Measurements from ENCODE around the gene PDE4B.

PDE4B gene

DNA sequence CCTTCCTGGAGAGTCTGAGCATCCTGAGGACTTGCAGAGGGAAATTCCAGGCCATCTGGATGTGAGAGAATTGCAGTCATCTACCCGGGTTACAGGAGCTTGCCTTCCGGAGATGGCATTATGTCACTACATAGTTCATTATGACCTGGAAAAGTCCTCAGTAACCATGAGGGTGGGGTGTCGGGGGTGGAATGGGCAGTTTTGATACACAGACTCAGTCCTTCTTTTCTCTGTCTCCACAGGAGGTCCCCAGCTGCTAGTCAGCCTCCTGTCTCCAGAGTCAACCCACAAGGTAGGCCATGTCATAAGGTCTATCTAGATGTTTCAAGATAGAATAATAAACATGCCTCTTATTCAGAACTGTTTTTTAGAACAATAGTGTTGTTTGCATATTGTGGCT lies 473.1 kb downstream of the PDE4B start:
- no peak overlapping the region for H3K27ac ChIP-seq (ENCODE audit: low read length)
- peaks cover 3% of the 10 kb centered on the region; the same call in 1 of the 2 replicates for H3K4me1 ChIP-seq (ENCODE audit: control insufficient read depth, insufficient read depth, low read length)
- no CpG with 5 or more reads among the region's 3 CpGs for WGBS (ENCODE audit: insufficient coverage, insufficient read length)
- H3K9me3 ChIP-seq (ENCODE audit: control insufficient read depth, insufficient read depth, low read length): no peaks in the 10 kb centered on the region
- no peak for DNase-seq (ENCODE audit: low read depth, low spot score)
- no peaks in the 10 kb centered on the region for H3K27me3 ChIP-seq (ENCODE audit: control insufficient read depth, insufficient read depth, low read length)
- no peaks in the 10 kb centered on the region for H3K36me3 ChIP-seq (ENCODE audit: control insufficient read depth, insufficient read depth, low read length)
- no peak overlapping the region for H3K4me3 ChIP-seq (ENCODE audit: low read length)

DNA sequence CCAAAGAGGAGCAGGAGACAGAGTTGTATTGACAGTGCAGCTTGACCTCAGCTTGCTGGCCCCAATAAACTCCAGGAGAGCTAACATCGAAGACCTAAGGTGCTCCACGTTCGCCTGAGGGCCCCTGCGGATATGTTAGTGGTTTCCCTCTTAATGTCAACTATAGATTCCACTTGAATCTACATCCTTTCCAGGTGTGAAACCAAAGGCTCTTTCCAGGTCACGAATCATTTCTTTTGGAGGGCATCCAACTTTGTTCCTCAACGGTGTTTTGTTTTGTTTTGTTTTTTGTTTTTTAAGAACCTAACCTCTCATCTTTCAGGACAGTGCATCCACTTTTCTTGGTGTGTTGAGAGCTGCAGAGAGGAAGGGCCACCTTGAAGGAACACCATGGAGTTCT lies 473.7 kb downstream of the PDE4B start:
- Histone ChIP-seq H3K27ac (ENCODE audit: low read length) (no peak overlapping the region), H3K4me3 (ENCODE audit: low read length) (no peak overlapping the region), H3K27me3 (ENCODE audit: control insufficient read depth, insufficient read depth, low read length) (no peaks in the 10 kb centered on the region), H3K4me1 (ENCODE audit: control insufficient read depth, insufficient read depth, low read length) (peaks cover 3% of the 10 kb centered on the region; the same call in 1 of the 2 replicates), H3K36me3 (ENCODE audit: control insufficient read depth, insufficient read depth, low read length) (no peaks in the 10 kb centered on the region), H3K9me3 (ENCODE audit: control insufficient read depth, insufficient read depth, low read length) (no peaks in the 10 kb centered on the region)
- DNase-seq (ENCODE audit: low read depth, low spot score): no peak
- no CpG with 5 or more reads among the region's 6 CpGs for WGBS (ENCODE audit: insufficient coverage, insufficient read length)

DNA sequence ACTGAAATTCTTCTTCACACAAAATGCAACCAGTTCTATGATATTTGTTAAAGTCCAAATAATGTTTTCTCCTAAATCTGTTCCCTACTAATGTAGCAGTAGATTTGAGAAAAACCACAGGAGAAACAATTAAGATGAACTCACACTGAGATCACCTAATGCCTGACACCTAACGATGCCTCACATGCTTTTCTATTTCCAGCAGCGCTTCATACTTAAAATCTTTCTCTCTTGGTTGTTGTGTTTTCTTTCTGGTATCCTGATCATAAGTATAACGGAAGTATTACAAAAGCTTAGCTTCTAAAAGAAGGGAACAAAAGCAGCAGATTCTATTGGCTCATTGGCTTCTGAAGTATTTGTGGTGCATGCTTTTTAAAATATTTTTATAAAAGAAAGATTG lies 474.1 kb downstream of the PDE4B start:
- H3K4me3 ChIP-seq (ENCODE audit: low read length): no peak overlapping the region
- no CpG with 5 or more reads among the region's 3 CpGs for WGBS (ENCODE audit: insufficient coverage, insufficient read length)
- no peak for DNase-seq (ENCODE audit: low read depth, low spot score)
- no peaks in the 10 kb centered on the region for H3K9me3 ChIP-seq (ENCODE audit: control insufficient read depth, insufficient read depth, low read length)
- no peaks in the 10 kb centered on the region for H3K36me3 ChIP-seq (ENCODE audit: control insufficient read depth, insufficient read depth, low read length)
- peaks cover 4% of the 10 kb centered on the region; the same call in 1 of the 2 replicates for H3K4me1 ChIP-seq (ENCODE audit: control insufficient read depth, insufficient read depth, low read length)
- H3K27me3 ChIP-seq (ENCODE audit: control insufficient read depth, insufficient read depth, low read length): no peaks in the 10 kb centered on the region
- no peak overlapping the region for H3K27ac ChIP-seq (ENCODE audit: low read length)

DNA sequence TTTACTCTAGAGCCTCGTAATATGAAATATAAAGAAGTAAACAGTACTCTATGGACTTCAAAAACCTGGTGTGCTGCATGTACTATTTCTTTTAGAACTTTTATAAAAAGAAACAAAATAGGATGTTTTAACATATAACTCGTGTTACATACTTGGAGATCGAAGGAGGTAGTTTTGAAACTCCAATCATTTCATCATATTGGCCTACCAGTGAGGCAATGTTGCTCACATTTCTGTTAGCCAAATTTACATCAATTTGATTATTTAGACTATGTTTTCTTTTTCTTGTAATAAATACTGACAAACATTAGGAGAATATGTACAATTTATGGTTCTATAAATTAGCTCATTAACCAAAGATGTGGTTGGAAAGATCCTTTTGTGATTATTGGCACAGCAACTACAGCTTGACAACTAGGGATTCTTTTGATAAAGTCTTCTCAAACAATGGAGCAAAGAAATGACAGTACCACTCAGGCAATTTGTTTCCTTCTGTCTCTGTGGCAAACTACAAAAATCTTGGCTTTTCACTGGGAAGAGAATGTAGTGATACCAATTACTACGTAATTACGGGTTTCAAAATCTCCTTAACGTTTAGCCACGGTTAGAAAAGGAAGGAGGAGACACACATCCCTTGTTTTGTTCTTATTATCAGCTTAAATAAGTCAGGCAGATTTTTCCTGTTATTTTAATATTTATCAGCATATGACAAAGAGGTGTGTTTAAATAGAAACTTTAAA lies 474.7 kb downstream of the PDE4B start:
- no peak for DNase-seq (ENCODE audit: low read depth, low spot score)
- Histone ChIP-seq H3K4me1 (ENCODE audit: control insufficient read depth, insufficient read depth, low read length) (peaks cover 6% of the 10 kb centered on the region; the same call in 1 of the 2 replicates), H3K27ac (ENCODE audit: low read length) (no peak overlapping the region), H3K9me3 (ENCODE audit: control insufficient read depth, insufficient read depth, low read length) (no peaks in the 10 kb centered on the region), H3K4me3 (ENCODE audit: low read length) (no peak overlapping the region), H3K36me3 (ENCODE audit: control insufficient read depth, insufficient read depth, low read length) (no peaks in the 10 kb centered on the region), H3K27me3 (ENCODE audit: control insufficient read depth, insufficient read depth, low read length) (no peaks in the 10 kb centered on the region)
- WGBS (ENCODE audit: insufficient coverage, insufficient read length): 100% methylated on average over 1 of the region's 7 CpGs

DNA sequence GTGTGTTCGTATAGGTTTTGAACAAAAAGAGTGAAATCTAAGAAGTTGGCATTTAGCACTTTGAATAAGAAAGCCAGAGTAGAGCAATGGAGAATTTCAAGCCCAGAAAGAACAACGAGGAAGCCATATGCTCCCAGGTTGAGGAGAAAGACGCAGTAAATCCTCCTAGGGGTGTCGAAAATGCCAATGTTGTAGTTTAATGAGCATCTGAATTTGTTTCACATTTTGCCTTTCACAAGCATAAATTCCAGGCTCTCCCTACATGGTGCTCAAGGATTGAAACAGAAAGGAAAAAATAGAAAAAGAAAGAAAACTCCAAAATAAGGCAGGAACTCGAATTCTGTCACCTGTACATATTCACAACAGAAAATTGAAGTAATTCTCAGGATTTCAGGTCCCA lies 476.5 kb downstream of the PDE4B start:
- Histone ChIP-seq H3K36me3 (ENCODE audit: control insufficient read depth, insufficient read depth, low read length) (no peaks in the 10 kb centered on the region), H3K9me3 (ENCODE audit: control insufficient read depth, insufficient read depth, low read length) (no peaks in the 10 kb centered on the region), H3K4me3 (ENCODE audit: low read length) (no peak overlapping the region), H3K4me1 (ENCODE audit: control insufficient read depth, insufficient read depth, low read length) (peaks cover 6% of the 10 kb centered on the region; the same call in 1 of the 2 replicates), H3K27me3 (ENCODE audit: control insufficient read depth, insufficient read depth, low read length) (no peaks in the 10 kb centered on the region), H3K27ac (ENCODE audit: low read length) (no peak overlapping the region)
- no peak for DNase-seq (ENCODE audit: low read depth, low spot score)
- no CpG with 5 or more reads among the region's 5 CpGs for WGBS (ENCODE audit: insufficient coverage, insufficient read length)

DNA sequence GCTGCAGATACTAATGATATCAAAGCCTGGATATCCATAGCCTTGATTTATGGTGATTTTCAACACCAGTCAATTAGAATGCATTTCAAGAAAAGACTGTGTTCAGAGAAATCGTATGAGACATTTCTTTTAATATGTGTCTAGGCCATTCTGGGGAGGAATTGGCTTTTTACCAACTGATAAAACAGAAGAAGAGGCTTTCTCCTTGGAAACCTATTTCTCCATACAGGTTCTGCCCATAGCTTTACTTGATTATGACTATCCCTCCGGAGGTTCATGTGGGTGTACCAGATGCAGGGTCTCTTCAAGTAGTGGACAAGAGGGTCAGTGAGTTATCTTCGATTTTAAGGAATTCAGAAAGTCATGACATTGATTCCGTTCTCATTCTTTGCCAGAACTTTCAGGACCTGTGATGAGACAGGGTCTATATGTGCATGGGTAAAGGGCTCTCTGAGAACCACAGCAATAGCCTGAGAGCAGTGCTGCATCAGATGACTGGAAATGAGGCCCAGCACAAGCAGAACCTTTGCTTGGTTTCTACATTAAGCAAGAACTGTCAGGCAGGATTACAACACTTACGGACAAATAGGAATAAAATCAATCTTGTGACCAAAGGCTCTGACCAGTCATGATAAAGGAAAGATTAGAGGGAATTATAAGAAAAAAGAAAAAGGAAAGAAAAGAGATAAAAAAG lies 477.6 kb downstream of the PDE4B start:
- no peak overlapping the region for H3K4me3 ChIP-seq (ENCODE audit: low read length)
- peaks cover 5% of the 10 kb centered on the region; the same call in 1 of the 2 replicates for H3K4me1 ChIP-seq (ENCODE audit: control insufficient read depth, insufficient read depth, low read length)
- no CpG with 5 or more reads among the region's 5 CpGs for WGBS (ENCODE audit: insufficient coverage, insufficient read length)
- no peaks in the 10 kb centered on the region for H3K9me3 ChIP-seq (ENCODE audit: control insufficient read depth, insufficient read depth, low read length)
- H3K36me3 ChIP-seq (ENCODE audit: control insufficient read depth, insufficient read depth, low read length): no peaks in the 10 kb centered on the region
- H3K27me3 ChIP-seq (ENCODE audit: control insufficient read depth, insufficient read depth, low read length): no peaks in the 10 kb centered on the region
- DNase-seq (ENCODE audit: low read depth, low spot score): no peak
- H3K27ac ChIP-seq (ENCODE audit: low read length): no peak overlapping the region

DNA sequence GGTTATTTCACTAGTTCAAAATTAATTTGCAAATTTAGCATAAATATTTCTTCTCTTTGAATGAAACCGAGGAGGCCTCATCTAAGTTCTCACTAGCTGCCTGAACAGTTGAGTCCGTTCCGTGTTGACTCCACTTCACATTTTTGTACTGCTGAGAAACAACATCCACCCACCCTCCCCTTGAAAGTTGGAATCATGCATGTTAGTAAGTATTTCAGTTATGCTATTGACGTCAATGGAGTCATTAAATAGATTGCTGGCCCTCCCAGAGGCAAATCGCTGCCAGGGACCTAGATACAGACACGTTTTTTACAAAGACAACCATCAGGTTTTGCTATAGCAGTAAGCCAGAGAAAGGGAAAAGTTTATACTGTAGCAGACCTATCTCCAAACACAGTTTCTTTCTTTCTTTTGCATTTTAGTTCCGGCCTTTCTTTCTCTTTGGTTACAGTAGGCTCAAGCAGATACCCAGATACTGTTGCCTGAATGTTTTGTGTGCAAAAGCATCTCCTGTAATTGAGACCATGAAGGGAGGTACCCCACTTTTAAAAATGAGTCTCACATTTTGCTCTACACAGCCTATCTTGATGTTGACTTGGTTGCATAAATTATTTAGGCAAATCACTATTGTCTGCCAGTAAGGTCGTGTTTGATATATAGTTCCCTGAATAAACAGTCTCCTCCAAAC lies 478.7 kb downstream of the PDE4B start:
- peaks cover 3% of the 10 kb centered on the region; the same call in 1 of the 2 replicates for H3K4me1 ChIP-seq (ENCODE audit: control insufficient read depth, insufficient read depth, low read length)
- H3K36me3 ChIP-seq (ENCODE audit: control insufficient read depth, insufficient read depth, low read length): no peaks in the 10 kb centered on the region
- WGBS (ENCODE audit: insufficient coverage, insufficient read length): no CpG with 5 or more reads among the region's 8 CpGs
- H3K27me3 ChIP-seq (ENCODE audit: control insufficient read depth, insufficient read depth, low read length): no peaks in the 10 kb centered on the region
- no peaks in the 10 kb centered on the region for H3K9me3 ChIP-seq (ENCODE audit: control insufficient read depth, insufficient read depth, low read length)
- no peak overlapping the region for H3K4me3 ChIP-seq (ENCODE audit: low read length)
- DNase-seq (ENCODE audit: low read depth, low spot score): peak; percentile 35
- no peak overlapping the region for H3K27ac ChIP-seq (ENCODE audit: low read length)

DNA sequence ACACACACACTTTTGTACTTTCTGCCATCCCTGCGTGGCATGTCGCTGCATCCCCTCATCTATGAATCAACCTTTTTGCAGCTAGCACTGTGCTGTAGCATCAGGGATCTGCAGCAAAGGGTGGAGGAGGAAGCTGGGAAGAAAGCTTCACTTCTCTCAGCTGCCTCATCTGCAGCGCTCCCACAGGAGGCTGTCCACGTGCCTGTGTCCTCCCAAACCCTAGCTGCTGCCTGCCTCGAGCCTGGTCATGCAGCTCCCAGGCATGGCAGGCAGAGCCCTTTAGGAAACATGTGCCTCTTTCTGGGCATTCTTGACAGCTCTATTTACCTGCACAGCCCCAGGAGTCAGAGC lies 479.2 kb downstream of the PDE4B start:
- no peak overlapping the region for H3K4me3 ChIP-seq (ENCODE audit: low read length)
- no peak for DNase-seq (ENCODE audit: low read depth, low spot score)
- no peaks in the 10 kb centered on the region for H3K36me3 ChIP-seq (ENCODE audit: control insufficient read depth, insufficient read depth, low read length)
- H3K4me1 ChIP-seq (ENCODE audit: control insufficient read depth, insufficient read depth, low read length): peaks cover 3% of the 10 kb centered on the region; the same call in 1 of the 2 replicates
- H3K27me3 ChIP-seq (ENCODE audit: control insufficient read depth, insufficient read depth, low read length): no peaks in the 10 kb centered on the region
- no peak overlapping the region for H3K27ac ChIP-seq (ENCODE audit: low read length)
- no peaks in the 10 kb centered on the region for H3K9me3 ChIP-seq (ENCODE audit: control insufficient read depth, insufficient read depth, low read length)
- WGBS (ENCODE audit: insufficient coverage, insufficient read length): no CpG with 5 or more reads among the region's 5 CpGs

DNA sequence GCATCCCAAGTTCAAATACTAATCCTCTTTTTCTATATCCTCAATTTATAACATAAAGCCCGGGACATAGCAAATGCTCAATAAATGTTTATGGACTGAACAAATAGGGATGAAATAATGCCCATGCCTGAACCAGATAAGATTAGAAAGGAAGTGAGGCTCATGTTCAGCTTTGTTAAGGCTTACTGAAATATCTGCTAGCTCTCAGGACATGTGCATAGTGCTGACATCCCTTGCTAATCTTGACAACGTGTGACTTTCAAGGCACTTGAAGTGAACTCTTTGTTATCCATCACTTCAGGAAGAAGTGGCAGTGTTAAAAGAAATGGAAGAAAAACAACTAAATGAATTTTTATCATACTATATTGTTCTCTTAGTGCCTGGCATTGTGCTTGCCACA lies 481.0 kb downstream of the PDE4B start:
- DNase-seq (ENCODE audit: low read depth, low spot score): no peak
- no peak overlapping the region for H3K27ac ChIP-seq (ENCODE audit: low read length)
- no peak overlapping the region for H3K4me3 ChIP-seq (ENCODE audit: low read length)
- WGBS (ENCODE audit: insufficient coverage, insufficient read length): no CpG with 5 or more reads among the region's 2 CpGs
- H3K27me3 ChIP-seq (ENCODE audit: control insufficient read depth, insufficient read depth, low read length): no peaks in the 10 kb centered on the region
- no peaks in the 10 kb centered on the region for H3K9me3 ChIP-seq (ENCODE audit: control insufficient read depth, insufficient read depth, low read length)
- no peaks in the 10 kb centered on the region for H3K36me3 ChIP-seq (ENCODE audit: control insufficient read depth, insufficient read depth, low read length)
- peaks cover 3% of the 10 kb centered on the region; the same call in 1 of the 2 replicates for H3K4me1 ChIP-seq (ENCODE audit: control insufficient read depth, insufficient read depth, low read length)

DNA sequence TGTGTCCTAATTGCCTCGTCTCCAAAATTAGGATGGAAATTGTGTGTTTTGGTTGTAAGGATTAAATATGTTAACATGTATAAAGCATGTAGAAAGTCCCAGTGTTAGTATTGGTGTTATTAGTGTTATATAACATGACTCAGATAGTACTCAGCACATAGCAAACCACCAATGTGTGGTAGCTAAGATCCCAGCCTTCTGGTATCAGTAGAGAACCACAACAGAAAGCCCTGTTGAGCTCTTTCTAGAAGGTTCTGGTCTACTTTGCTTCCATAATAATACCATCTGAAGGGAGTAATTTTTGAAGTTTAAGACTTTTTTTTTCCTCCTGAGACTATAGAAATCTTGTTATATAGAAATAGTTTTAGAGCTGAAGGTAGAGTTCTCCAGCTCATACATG lies 481.9 kb downstream of the PDE4B start:
- H3K27ac ChIP-seq (ENCODE audit: low read length): no peak overlapping the region
- H3K9me3 ChIP-seq (ENCODE audit: control insufficient read depth, insufficient read depth, low read length): no peaks in the 10 kb centered on the region
- no peaks in the 10 kb centered on the region for H3K36me3 ChIP-seq (ENCODE audit: control insufficient read depth, insufficient read depth, low read length)
- no peaks in the 10 kb centered on the region for H3K27me3 ChIP-seq (ENCODE audit: control insufficient read depth, insufficient read depth, low read length)
- H3K4me1 ChIP-seq (ENCODE audit: control insufficient read depth, insufficient read depth, low read length): peaks cover 3% of the 10 kb centered on the region; the same call in 1 of the 2 replicates
- H3K4me3 ChIP-seq (ENCODE audit: low read length): no peak overlapping the region
- WGBS (ENCODE audit: insufficient coverage, insufficient read length): no CpG with 5 or more reads among the region's 1 CpG
- DNase-seq (ENCODE audit: low read depth, low spot score): no peak
